T-helper 1 cell treated with Interleukin-12 subunit alpha and Interleukin-12 subunit beta and Interleukin-4 antibody, amounts not matched to agents 30 ng/mL and 1 ng/mL, for 36 hours (primary cell): Measurements from ENCODE around the gene GID8. TPM values are rescaled to one million over a fixed set of nuclear protein-coding genes. Genes with fewer than 3 reads are reported as not detected.

Experiments used
- intact Hi-C: fragments of 100-400 bp; cut with micrococcal nuclease; formaldehyde crosslinking; loops from one replicate; pipeline ENCODE4 v1.15.1; 2024
- total RNA-seq: library from RNA; stranded (reverse); gene quantifications from 2 replicates; pipeline ENCODE4 v1.2.3, GENCODE V29; 2022

GID8 gene
- 34.2 and 37.0 TPM in 2 replicates for total RNA-seq

DNA sequence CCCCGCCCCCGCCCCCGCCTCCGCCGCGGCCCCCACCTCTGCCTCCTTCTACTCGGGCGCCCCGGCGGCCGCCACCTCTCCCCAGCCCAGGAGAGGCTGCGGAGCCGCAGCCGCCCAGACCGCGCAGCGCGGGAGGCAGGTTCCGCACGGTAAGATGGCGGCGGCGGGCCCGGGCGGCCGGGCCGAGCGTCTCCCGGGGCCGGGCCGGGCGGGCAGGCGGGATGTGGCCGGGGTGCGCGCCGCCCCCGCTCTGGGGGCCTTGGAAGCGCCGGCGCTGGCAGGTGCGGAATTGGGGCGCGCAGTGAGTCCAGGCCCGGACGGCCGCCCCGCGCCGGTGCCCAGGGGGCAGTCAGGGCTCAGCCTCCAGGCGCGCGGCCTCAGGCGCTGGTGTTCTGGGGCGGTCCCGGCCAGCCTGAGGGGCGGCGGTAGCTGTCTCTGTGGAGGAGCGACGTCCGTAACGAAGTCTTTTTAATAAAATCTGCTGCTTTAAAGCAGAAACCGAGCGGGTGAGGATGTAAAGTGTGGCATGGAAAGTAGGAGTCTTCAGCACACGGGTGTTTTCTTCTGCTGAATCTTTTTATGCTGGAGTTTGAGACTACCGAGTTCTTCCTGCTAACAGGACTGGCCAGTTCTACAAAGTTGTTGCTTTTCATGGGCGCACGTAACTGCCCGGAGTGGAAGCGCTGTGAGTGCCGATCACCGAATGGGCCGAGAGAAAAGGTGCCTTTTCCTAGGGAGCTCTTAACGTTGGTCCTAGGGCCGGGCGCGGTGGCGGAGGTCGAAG is at the start of gene GID8:
Gene GID8, plus strand, starts transcription at position 43 of the 784 bp plus-strand sequence. CDS start 3,356 bp downstream, outside the sequence.
- intact Hi-C loops, result loop anchor here (1.0 to 10.0 kb wide), 8 partner anchors 13 to 813 kb away; partner anchors contain the start of genes CABLES2, LSM14B, OSBPL2 and RTEL1

GRCh38 chr20:62888406-62888805 is 49.5 kb upstream of the GID8 start:
- intact Hi-C loops, result no loop called here

- intact Hi-C loops, result no loop called here
Measured at GRCh38 chr20:62888910-62889309, 49.0 kb upstream of the GID8 start.

DNA sequence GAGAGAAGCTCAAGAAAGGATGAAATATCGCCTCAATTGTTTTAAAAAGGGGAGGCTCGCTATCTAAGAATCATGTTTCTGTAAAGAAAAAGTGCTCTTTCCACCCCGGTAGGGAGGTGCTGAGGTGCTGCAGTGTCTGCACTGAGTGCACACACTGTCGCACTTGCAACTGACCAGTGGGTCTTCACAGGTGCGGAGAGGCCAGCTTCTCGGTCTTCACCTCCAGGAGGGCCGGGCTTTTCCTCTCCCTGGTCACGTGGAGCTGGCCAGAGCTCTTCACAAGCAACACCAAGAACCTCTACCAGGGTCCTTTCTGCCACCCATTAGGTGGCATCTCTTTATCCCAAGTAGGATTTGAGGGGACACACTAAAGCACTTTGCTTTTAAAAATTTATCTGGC is 48.5 kb upstream of the GID8 start:
- intact Hi-C loops, result no loop called here

DNA sequence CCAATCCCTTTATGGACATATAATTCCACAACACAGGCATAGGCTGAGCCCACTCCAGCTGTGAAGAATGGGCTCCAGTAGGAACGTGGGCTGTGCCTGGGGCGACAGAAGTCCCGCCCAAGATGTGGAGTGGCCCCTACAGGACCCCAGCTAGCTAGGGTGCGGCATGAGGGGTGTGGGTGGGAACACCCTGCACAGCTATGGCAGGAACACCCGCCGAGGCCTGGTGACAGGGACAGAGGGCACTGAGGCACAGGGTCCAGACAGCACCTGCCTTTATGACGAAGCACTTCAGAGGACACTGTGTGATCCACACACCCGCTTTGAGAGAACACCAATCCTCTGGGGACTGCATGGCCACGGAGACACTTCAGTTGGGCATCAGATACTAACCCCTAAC is 48.1 kb upstream of the GID8 start:
- intact Hi-C loops, result no loop called here

GRCh38 chr20:62890444-62890843 is 47.5 kb upstream of the GID8 start:
- intact Hi-C loops, result no loop called here

DNA sequence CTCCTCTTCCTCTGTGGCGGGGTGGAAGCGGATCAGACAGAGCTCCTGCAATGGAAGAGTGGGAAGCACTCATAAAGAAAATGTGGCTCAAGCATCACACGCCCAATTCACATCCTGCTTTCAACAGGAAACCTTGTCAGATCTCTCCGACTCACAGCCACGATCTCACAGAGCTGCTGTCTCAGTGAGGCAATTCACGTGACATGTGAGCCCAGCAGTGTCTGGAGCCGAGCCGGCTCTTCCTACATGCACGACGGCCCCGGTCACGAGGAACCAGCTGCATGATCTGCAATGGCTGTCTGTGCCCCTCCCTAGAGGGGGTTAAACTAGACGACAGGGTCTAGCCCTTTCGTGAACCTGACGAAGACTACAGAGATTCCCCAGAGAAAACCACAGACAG is 46.8 kb upstream of the GID8 start:
- intact Hi-C loops, result no loop called here

DNA sequence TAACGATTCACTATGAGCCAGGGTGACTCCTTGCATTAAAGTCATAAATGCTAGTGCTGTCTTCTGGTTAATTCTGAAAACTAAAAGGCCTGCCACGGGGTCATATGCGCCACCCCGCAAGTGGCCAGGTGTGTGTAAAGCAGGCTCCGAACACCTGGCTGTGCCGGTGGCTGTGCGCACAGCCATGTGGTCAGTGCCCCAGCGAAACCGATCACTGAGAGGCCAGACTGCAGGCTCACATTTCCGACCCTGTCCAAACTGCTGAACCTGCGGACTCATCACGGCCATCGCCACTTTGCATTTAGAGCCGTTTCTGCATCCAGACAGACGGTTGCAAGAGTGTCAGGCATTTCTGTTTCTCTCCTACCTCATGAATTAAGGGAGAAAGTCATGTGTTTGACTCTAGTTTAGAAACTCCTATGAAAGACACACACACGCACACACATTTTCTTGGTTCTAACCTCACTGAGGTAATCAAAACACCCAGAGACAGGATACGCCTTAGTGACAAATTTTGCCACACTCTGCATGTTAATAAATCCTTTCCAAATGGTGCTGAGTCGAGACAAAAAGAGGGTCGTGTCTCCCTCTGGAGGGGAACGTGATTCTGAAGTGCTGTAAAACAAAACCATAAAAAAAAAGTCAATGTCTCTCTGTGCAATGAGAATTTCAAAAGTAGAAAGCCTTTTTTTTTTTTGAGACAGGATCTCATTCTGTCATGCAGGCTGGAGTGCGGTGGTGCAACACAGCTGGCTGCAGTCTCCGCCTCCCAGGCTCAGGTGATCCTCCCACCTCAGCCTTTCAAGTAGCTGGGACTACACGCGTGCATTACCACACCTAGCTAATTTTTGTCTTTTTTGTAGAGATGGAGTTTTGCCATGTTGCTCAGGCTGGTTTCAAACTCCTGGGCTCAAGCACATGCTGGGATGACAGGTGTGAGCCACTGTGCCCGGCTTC is 45.3 kb upstream of the GID8 start:
- intact Hi-C loops, result no loop called here

- intact Hi-C loops, result no loop called here
Measured at GRCh38 chr20:62893700-62894099, 44.2 kb upstream of the GID8 start.

- intact Hi-C loops, result no loop called here
Measured at GRCh38 chr20:62894261-62894660, 43.7 kb upstream of the GID8 start.

GRCh38 chr20:62895539-62895938 is 42.4 kb upstream of the GID8 start:
- intact Hi-C loops, result no loop called here

- intact Hi-C loops, result no loop called here
Measured at GRCh38 chr20:62896526-62896925, 41.4 kb upstream of the GID8 start.

DNA sequence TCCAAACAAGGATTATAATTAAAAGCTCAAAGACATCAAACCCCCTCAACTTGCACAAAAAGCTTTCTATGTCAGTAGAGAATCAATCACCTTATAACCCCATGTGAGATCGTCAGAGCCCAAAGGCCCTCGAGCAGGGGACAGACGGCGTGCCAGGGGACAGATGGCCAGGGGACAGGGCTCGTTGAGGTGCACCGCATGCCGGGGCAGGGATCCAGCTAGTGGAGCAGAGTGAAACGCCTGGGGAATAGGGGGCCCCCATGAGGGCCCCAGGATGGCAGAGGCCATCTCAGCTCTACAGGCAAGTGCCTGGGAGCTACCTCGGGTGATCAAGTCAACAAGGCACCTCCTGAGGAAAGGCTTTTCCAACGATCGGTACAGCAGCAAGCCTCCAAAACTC is 40.3 kb upstream of the GID8 start:
- intact Hi-C loops, result no loop called here

DNA sequence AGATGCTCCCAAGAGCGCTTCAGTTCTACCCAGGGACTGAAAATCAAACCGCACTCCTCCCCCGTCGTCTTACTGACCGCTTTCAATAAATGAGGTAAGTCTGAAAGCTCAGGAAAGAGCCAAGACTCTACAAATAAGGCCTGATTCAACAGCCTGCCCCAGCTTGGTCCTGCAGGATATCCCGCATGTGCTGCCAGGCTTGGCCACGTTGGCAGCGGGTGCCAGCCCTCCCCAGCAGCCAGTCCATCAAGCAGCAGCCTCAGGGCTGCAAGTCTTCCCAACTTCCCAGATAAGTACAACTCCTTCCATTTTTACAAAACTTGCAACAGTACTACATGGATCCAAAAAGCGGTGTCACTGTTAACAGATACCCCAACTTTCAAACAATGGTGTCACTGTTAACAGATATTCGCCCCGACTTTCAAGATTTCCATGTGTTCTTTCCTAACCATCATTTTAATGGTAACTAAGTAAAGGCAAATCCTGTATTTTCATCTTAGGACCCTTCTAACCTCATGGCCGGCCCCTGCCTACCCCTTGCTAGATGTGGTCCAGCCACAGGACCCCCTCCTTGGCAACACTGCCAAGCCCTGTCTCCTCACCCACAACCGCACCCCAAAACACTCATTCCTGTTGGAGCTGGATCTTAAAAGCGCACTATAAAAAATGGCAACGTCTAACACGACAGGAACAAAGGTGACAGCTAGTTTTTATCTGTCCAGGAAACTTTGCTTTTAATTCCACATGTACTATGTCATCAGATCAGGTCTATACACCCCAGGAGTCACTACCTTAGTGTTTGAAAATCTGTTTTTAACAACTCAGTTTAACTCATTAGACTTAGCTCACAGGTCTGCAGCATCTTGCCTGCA is 39.6 kb upstream of the GID8 start:
- intact Hi-C loops, result no loop called here

- intact Hi-C loops, result no loop called here
Measured at GRCh38 chr20:62898970-62899632, 38.8 kb upstream of the GID8 start.

GRCh38 chr20:62899633-62900051 is 38.3 kb upstream of the GID8 start:
- intact Hi-C loops, result loop anchor here (1.0 kb wide), 5 partner anchors 22 to 110 kb away; no protein-coding TSS in a partner anchor

- intact Hi-C loops, result loop anchor here (1.0 kb wide), 5 partner anchors 21 to 109 kb away; no protein-coding TSS in a partner anchor
Measured at GRCh38 chr20:62900052-62900691, 37.8 kb upstream of the GID8 start.

- intact Hi-C loops, result loop anchor here (1.0 kb wide), 5 partner anchors 20 to 108 kb away; no protein-coding TSS in a partner anchor
Measured at GRCh38 chr20:62900692-62901584, 37.0 kb upstream of the GID8 start.

- intact Hi-C loops, result no loop called here
Measured at GRCh38 chr20:62901891-62902290, 36.1 kb upstream of the GID8 start.
